Endothelial cell of umbilical vein (primary cell): ENCODE measurements around the gene RAB32. TPM values are rescaled to one million over a fixed set of nuclear protein-coding genes. Genes with fewer than 3 reads are reported as not detected.

Experiments
- BruUV-seq: library from RNA; stranded (reverse); fragments of 400-500 nt; replicated peaks from 2 replicates; lab custom pipeline; 2021; lab: Mats Ljungman, UMichigan
- CTCF ChIA-PET: fragments of 300-600, 350-600 bp; sonication (Branson Sonifier 250); formaldehyde crosslinking; loops from one replicate; lab custom pipeline; 2021; ENCODE audit warnings: antibody characterized with exemption, inconsistent platforms; lab: Charles Lee
- POLR2A ChIA-PET: fragments of 300-600, 350-600 bp; sonication (Branson Sonifier 250); formaldehyde crosslinking; loops from one replicate; lab custom pipeline; 2021; ENCODE audit warnings: antibody characterized with exemption, inconsistent platforms; lab: Charles Lee
- DNase-seq: peaks from one replicate; pipeline ENCODE4 v3.0.0-alpha.2; 2011; ENCODE audit warnings: low read depth, low spot score
- FAIRE-seq: peaks from 2 replicates; lab custom pipeline; 2011; peaks lifted over from hg19 to GRCh38; lab: Jason Lieb, UNC
- H2AFZ ChIP-seq: 2 replicates; pipeline ENCODE4 v1.6.0; 2012; ENCODE audit warnings: low read depth, low read length, control low read depth, inconsistent platforms
- H3K27ac ChIP-seq: 2 replicates; pipeline ENCODE4 v1.5.1; 2011; ENCODE audit warnings: low read depth, mild to moderate bottlenecking, control low read depth, low read length, moderate library complexity; ENCODE audit not compliant: insufficient read depth
- H3K27me3 ChIP-seq, 2 experiments: 2 replicates each; pipeline versions ENCODE4 v1.6.0 to v1.6.1; 2011; ENCODE audit warnings: low read length in 2 of 2, mixed read lengths in 1 of 2; ENCODE audit not compliant: control insufficient read depth in 2 of 2, insufficient read depth in 2 of 2
- H3K36me3 ChIP-seq, 2 experiments: 2 replicates in 1 of 2; 3 replicates in 1 of 2; pipeline ENCODE4 v1.5.1; 2011; ENCODE audit warnings: low read length in 2 of 2, mild to moderate bottlenecking in 1 of 2, moderate library complexity in 1 of 2; ENCODE audit not compliant: control insufficient read depth in 2 of 2, insufficient read depth in 2 of 2; ENCODE audit errors: extremely low read depth in 1 of 2
- H3K4me1 ChIP-seq: 3 replicates; pipeline ENCODE4 v1.5.1; 2011; ENCODE audit warnings: mild to moderate bottlenecking, low read length; ENCODE audit not compliant: control insufficient read depth, insufficient read depth; ENCODE audit errors: extremely low read depth
- H3K4me2 ChIP-seq: 2 replicates; pipeline ENCODE4 v1.6.1; 2011; ENCODE audit warnings: low read length, control low read depth, mixed read lengths; ENCODE audit not compliant: insufficient read depth
- H3K4me3 ChIP-seq, 3 experiments: fragments of 200-600 bp in 1 of 3; sonication (generic), shearing (Covaris generic) in 1 of 3; replicated peaks in 1 of 3; 2 replicates each; pipeline ENCODE4 v1.5.1; 2011 to 2016; ENCODE audit warnings: control low read depth in 3 of 3, low read length in 3 of 3, mild to moderate bottlenecking in 2 of 3, inconsistent platforms in 1 of 3, low read depth in 1 of 3, moderate library complexity in 1 of 3; ENCODE audit not compliant: insufficient read depth in 1 of 3
- H3K79me2 ChIP-seq: 2 replicates; pipeline ENCODE4 v1.6.0; 2012; ENCODE audit warnings: low read length, inconsistent platforms; ENCODE audit not compliant: control insufficient read depth, insufficient read depth
- H3K9ac ChIP-seq: replicated peaks from 2 replicates; pipeline ENCODE3; 2011; ENCODE audit warnings: low read length, control low read depth; ENCODE audit not compliant: insufficient read depth; ENCODE audit errors: extremely low read depth
- H3K9me1 ChIP-seq: replicated peaks from 3 replicates; pipeline ENCODE4 v1.6.0; 2011; ENCODE audit warnings: mild to moderate bottlenecking, low read length; ENCODE audit not compliant: control insufficient read depth, insufficient read depth; ENCODE audit errors: extremely low read depth
- H3K9me3 ChIP-seq: replicated peaks from 2 replicates; pipeline ENCODE4 v1.5.1; 2012; ENCODE audit warnings: low read length, inconsistent platforms; ENCODE audit not compliant: control insufficient read depth, insufficient read depth
- H4K20me1 ChIP-seq: replicated peaks from 2 replicates; pipeline ENCODE3; 2011; ENCODE audit warnings: mild to moderate bottlenecking, low read length; ENCODE audit not compliant: control insufficient read depth, insufficient read depth; ENCODE audit errors: extremely low read depth
- EZH2 ChIP-seq: IDR thresholded peaks from 2 replicates; pipeline ENCODE4 v1.6.1; 2012; ENCODE audit warnings: borderline replicate concordance, low read depth, mild to moderate bottlenecking, moderate library complexity, low read length, inconsistent platforms; ENCODE audit not compliant: severe bottlenecking
- FOS ChIP-seq: IDR thresholded peaks from 2 replicates; pipeline ENCODE4 v1.6.1; 2011; ENCODE audit warnings: mild to moderate bottlenecking, low read length, moderate library complexity, borderline replicate concordance; ENCODE audit not compliant: insufficient read depth
- GATA2 ChIP-seq: IDR thresholded peaks from 2 replicates; pipeline ENCODE4 v1.7.0; 2011; ENCODE audit warnings: low read depth, mild to moderate bottlenecking, moderate library complexity, mixed read lengths, low read length; ENCODE audit not compliant: insufficient read length, insufficient read depth
- JUN ChIP-seq: IDR thresholded peaks from 2 replicates; pipeline ENCODE4 v1.6.1; 2011; ENCODE audit warnings: borderline replicate concordance, low read depth; ENCODE audit not compliant: insufficient read length, insufficient read depth
- MYC ChIP-seq: IDR thresholded peaks from one replicate; pipeline ENCODE4 v1.6.1; 2011; ENCODE audit warnings: mild to moderate bottlenecking, low read depth, low read length
- POLR2A ChIP-seq: IDR thresholded peaks from 2 replicates; pipeline ENCODE4 v1.6.1; 2012; ENCODE audit warnings: low read depth, mild to moderate bottlenecking, control low read depth, low read length
- POLR2AphosphoS5 ChIP-seq: IDR thresholded peaks from 2 replicates; pipeline ENCODE4 v1.6.1; 2012; ENCODE audit warnings: low read depth, mild to moderate bottlenecking, control low read depth, low read length, moderate library complexity; ENCODE audit not compliant: insufficient read depth
- dilution Hi-C: fragments of 300-500 bp; cut with MboI; formaldehyde crosslinking; loops from one replicate; pipeline ENCODE4 v1.15.0; 2019; ENCODE audit warnings: low sequenced_read_pairs; ENCODE audit not compliant: extremely low pct_ligation_motif_present
- intact Hi-C: fragments of 100-400 bp; cut with micrococcal nuclease; formaldehyde crosslinking; loops from one replicate; pipeline ENCODE4 v1.10.0; 2022
- polyA plus RNA-seq, 4 experiments: library from polyadenylated mRNA; depleted of rRNA in 3 of 4; stranded (reverse) in 3 of 4; unstranded in 1 of 4; fragments of >200 nt; gene quantifications; 2 replicates each; pipeline versions ENCODE4 v1.2.1 to v1.2.3, GENCODE V29; 2011 to 2012; ENCODE audit warnings: missing spikeins in 1 of 4
- total RNA-seq: library from RNA; stranded (reverse); gene quantifications from 2 replicates; pipeline ENCODE4 v1.2.3, GENCODE V29; 2021
- TF ChIP-seq, protein P1 (sequence below): IDR thresholded peaks from 2 replicates; pipeline ENCODE4 v1.6.1; 2011; ENCODE audit not compliant: insufficient read depth, insufficient read length
- TF ChIP-seq, protein P2 (sequence below), 2 donors: IDR thresholded peaks; 1 replicate in 1 of 2; 2 replicates in 1 of 2; pipeline ENCODE4 v1.5.1; 2011; ENCODE audit warnings: low read length in 2 of 2, mild to moderate bottlenecking in 2 of 2, moderate library complexity in 2 of 2, control low read depth in 1 of 2, inconsistent platforms in 1 of 2, low read depth in 1 of 2; ENCODE audit not compliant: insufficient read depth in 1 of 2; ENCODE audit errors: extremely low read depth in 1 of 2

RAB32 gene
- total and polyA plus RNA-seq, 2 donors (not counting 3 experiments of a cell fraction or from before 2014, with no cell fraction given), result 49.6 to 78.3 TPM

DNA sequence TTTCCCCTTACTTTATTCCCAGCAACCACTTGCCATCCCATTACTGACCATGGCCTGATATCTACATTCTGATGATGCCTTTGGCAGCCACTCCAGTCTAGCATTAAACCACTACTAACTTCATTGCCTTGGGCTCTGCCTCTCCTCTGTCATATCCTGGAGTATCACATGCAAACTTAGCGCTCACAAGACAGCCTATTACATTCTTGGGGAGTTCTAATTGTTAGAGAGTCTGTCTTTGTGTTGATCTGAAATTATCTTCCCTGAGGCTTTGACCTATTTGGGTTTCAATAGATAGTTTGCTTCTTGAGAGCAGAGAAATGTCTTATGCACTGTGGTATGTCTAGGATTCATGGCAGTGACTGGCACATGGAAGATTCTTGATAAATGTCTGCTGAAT, 40.5 kb upstream of the RAB32 start:
- Histone ChIP-seq H3K9ac (no peak overlapping the region), H3K79me2 (no peaks in the 10 kb centered on the region), H3K27me3 (no peaks in the 10 kb centered on the region), H3K4me2 (no peak overlapping the region), H3K9me1 (no peaks in the 10 kb centered on the region), H4K20me1 (no peaks in the 10 kb centered on the region), H3K4me1 (no peaks in the 10 kb centered on the region), H3K27ac (no peak overlapping the region), H3K9me3 (no peaks in the 10 kb centered on the region), H3K36me3 (no peaks in the 10 kb centered on the region), H3K4me3 (no peak overlapping the region), H2AFZ (no peak overlapping the region)
- POLR2A ChIA-PET, result no interaction called here
- CTCF ChIA-PET, result no interaction called here
- no peak for TF ChIP-seq POLR2A
- no peak for TF ChIP-seq EZH2
- no peak for TF ChIP-seq MYC
- TF ChIP-seq FOS, result no peak
- TF ChIP-seq, protein P1, sequence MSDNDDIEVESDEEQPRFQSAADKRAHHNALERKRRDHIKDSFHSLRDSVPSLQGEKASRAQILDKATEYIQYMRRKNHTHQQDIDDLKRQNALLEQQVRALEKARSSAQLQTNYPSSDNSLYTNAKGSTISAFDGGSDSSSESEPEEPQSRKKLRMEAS, result no peak
- no peak for TF ChIP-seq GATA2
- no peak for TF ChIP-seq POLR2AphosphoS5
- TF ChIP-seq, protein P2, sequence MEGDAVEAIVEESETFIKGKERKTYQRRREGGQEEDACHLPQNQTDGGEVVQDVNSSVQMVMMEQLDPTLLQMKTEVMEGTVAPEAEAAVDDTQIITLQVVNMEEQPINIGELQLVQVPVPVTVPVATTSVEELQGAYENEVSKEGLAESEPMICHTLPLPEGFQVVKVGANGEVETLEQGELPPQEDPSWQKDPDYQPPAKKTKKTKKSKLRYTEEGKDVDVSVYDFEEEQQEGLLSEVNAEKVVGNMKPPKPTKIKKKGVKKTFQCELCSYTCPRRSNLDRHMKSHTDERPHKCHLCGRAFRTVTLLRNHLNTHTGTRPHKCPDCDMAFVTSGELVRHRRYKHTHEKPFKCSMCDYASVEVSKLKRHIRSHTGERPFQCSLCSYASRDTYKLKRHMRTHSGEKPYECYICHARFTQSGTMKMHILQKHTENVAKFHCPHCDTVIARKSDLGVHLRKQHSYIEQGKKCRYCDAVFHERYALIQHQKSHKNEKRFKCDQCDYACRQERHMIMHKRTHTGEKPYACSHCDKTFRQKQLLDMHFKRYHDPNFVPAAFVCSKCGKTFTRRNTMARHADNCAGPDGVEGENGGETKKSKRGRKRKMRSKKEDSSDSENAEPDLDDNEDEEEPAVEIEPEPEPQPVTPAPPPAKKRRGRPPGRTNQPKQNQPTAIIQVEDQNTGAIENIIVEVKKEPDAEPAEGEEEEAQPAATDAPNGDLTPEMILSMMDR (IDR thresholded peaks at IDR 0.05; ENCODE audit: extremely low read depth in 1 of 2, insufficient read depth in 1 of 2, low read depth in 1 of 2, low read length in 2 of 2), result no peak
- TF ChIP-seq JUN, result no peak
- dilution Hi-C loops (no loop called here), intact Hi-C loops (no loop called here)
- DNase-seq (no peak), FAIRE-seq (no peak)
- BruUV-seq, result no TSS peak
